Measurements from ENCODE around the gene INF2. TPM values are rescaled to one million over a fixed set of nuclear protein-coding genes. Genes with fewer than 3 reads are reported as not detected.

The INF2 gene
- total RNA-seq, 2 donors from 2014 or later = 44.4 to 44.7 TPM

DNA sequence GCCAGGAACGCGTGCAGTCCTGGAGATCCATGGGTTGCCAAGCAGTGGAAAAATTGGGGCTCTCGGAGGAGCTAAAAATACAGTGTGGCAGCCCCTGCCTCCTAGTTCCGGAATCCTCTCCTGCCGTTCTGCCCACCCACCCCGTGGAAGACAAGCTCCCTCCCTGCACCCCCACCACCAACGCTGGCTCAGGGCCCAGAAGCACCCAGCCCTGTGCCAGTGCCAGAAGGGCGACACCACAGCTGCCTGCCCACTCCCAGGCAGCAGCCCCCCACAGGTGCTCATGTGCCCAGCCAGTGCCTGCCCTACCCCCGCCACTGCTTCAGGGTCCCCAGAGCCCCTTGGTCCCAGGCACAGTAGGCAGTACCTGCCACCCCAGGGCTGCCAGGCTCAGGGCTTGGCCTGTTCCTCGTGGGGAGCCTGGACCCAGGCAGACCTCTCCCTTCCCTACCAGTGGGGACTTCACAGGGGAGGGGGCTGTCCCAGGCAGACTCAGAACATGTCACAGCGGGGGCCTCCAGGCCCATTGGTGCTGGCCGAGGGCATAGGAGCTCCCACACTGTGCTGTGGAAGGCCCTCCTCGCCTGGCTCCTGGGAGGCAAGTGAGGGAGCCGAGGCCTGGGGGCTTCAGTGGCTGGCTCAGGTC, 7.4 kb downstream of the INF2 start:
- ATAC-seq (no peak), DNase-seq (no peak)
- intact Hi-C loops (cut with DNase I) = no loop called here

DNA sequence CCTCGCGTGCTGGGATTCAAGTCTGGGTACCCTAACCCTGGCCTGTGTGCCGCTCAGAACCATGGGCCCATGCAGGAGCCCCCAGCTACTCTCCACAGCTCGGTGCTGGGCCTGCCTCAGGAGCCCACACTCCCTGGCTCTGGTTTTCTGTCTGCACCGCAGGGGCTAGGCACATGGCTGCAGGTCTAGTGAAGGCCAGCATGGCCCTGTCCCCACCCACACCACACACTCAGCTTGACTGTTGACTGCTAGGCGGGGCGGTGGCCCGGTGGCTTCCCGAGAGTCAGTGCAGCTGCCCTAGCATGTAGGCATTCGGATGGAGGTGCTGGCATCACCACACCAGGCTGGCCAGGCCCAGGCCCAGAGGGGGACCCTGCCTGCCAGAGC, 7.9 kb downstream of the INF2 start:
- no peak for ATAC-seq
- intact Hi-C loops (cut with DNase I) = no loop called here
- DNase-seq = no peak

DNA sequence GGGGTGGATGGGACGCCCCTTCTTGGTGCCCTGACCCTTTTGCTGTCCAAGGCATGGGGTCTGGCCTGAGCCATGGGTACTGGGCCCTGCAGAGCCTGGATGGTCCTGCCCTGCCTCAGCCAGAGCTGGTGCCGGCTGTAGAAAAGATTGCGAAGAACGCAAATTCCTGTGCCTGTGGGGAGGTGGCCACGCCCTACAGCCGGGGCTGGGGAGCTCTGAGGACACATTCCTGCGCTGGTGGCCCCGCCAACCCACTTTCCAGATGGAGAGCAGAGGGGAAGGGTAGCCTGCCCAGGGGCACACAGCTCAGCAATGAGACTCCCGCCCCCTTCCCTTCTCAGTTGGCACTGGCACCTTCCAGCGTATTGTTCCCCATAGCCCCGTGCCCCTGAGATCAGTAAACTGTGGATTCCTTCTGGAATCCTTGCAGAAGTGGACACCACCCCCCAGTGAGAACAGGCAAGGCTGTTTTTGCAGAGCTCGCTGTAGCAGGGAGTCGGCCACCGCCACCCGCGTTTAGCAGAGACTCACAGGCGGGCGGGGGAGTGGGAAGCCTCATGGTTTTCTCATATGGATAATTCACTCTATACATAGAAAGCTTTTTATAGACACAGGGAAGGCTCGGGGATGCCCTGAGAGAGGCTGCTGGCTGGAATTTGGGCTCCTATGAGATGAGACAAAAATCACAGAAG, 8.6 kb downstream of the INF2 start:
- intact Hi-C loops (cut with DNase I) = no loop called here
- peak in 1 of 2 donors; percentile 2 for ATAC-seq
- DNase-seq = no peak

DNA sequence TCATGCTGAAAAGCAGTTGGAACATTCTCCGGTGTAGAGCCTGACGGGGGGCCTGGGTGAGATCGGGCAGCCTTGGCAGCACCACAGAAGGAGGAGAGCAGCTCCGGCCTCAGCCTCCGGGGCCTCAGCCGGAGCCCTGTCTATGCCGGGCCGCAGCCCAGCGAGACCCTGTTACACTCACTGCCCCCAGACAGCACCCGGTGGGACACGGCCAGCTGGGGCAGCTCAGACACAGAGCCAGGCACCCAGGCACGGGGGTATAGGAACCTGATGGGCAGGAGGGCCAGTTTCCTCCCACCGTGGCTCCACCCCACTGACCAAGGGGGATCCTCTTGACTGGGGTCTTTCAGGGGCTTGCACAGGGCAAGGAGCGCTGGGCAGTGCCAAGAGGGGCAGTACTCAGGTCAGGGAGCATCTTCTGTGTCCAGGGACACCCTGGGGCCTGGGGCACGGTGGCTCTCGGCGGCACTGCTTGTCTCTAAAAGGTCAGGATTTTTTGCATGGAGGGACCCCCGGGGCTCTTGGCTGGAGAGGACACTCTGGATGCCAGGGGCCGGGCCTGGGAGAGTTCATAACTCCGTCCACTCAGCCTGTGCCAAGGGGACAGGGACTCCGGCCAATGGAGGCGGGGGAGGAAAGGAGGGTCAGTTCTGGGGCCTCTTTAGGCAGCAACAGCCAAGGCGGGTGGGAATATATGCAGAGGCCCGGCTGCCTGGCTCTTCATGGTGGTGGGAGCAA, 9.4 kb downstream of the INF2 start:
- DNase-seq (peak; percentile 84), ATAC-seq (peak; percentile 48 to 59)
- intact Hi-C loops (cut with DNase I) = no loop called here

DNA sequence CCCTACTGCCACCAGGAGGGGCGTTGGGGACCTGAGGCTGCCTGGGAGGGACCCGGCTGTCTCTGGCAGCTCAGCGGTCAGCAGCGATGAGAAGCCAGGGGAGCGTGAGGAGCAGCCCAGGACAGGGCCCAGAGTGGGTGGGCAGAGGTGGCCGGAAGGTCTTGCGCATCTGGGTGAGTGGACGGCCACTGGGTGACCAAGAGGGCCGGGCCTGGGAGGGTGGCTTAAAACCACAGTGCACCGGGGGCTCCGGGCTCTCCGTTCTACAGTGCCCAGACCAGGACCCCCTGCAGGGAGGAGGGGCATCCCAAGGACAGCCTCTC, 10.0 kb downstream of the INF2 start:
- intact Hi-C loops (cut with DNase I) = no loop called here
- no peak for ATAC-seq
- DNase-seq = no peak

DNA sequence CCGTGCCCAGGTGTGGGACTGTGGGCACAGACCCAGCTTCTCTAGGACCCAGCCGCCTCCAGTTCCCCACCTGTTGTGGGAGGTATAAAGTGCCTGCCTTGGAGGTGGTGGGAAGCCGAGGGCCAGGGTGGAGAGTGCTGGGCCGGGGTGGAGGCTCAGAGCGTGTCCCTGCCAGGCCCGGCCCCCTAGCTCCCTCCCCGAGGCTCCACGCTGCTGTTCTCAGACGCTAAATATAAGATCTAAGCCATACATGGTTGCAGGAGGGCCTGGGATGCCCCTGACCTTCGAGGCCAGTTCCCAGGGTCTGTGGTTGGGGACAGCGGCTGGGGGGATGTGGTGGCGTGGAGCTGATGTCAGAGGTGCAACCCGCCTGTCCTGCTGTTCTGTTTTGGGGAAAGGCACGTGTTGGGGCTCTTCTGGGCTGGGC, 10.8 kb downstream of the INF2 start:
- DNase-seq (no peak), ATAC-seq (peak; percentile 4 to 16)
- intact Hi-C loops (cut with DNase I) = loop anchor here in 1 of 2 donors (5.0 kb wide), 1 partner anchor 48 kb away; no protein-coding TSS in a partner anchor

DNA sequence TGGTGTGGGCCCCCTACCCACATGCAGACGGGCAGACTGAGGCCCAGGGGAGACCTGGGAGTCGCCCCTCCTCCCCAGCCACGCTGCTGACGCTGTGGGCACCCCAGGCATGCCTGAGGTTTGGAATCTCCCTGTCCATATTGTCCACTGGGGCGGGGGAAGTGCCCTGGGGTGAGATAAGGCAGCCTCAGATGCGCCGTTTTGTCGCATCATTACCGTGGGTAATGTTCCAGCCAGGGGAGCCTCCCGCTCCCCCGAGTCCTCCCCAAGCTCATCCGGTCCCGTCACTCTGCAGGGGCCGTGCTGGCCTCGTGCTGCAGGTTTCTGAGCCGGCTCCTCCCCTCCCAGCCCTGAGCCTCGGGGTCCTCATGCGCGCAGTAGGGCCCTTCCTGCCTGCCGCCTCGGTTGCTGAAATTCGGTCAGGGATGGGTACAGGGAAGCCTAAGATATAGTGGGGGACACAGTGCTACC, 11.4 kb downstream of the INF2 start:
- no peak for ATAC-seq
- intact Hi-C loops (cut with DNase I) = loop anchor here in 1 of 2 donors (5.0 kb wide), 1 partner anchor 48 kb away; no protein-coding TSS in a partner anchor
- DNase-seq = no peak

DNA sequence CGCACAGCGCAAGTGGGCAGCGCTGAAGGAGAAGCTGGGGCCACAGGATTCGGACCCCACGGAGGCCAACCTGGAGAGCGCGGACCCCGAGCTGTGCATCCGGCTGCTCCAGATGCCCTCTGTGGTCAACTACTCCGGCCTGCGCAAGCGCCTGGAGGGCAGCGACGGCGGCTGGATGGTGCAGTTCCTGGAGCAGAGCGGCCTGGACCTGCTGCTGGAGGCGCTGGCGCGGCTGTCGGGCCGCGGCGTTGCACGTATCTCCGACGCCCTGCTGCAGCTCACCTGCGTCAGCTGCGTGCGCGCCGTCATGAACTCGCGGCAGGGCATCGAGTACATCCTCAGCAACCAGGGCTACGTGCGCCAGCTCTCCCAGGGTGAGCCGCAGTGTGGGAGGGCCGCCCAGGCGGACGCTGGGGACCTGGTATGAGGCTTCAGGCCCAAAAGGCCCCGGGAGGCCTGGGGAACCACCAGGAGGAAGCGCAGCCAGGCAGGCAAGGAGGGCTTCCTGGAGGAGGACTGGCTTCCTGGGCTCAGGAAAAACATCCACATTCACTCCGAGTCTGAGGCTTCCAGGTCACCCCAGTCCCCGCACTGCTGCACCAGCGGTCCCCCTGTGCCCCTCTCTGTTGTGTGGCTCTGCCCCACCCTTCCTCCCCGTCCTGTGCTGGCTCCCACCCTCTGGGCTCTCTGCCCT, 12.1 kb downstream of the INF2 start:
- intact Hi-C loops (cut with DNase I) = loop anchor here in 1 of 2 donors (5.0 kb wide), 1 partner anchor 49 kb away; no protein-coding TSS in a partner anchor
- no peak for ATAC-seq
- no peak for DNase-seq

DNA sequence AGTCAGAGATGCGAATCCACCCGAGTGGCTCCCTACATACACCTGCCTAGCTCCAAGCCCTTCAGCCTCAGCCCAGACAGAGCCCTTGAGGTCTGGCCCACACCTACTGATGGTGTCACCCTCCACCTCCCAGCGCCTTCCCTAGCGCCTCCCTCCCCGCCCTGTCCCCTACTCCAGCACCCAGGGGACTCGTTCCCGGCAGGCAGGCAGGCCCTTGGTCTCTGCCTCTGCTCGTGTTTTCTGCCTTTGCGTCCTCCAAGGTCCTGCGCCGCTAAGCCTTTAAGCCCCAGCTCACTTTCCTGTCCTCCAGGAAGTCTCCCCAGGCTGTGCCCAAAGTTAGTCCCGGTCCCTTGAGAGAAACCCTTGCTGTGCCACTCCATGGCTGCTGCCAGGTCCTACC, 12.7 kb downstream of the INF2 start:
- intact Hi-C loops (cut with DNase I) = loop anchor here in 1 of 2 donors (5.0 kb wide), 1 partner anchor 50 kb away; no protein-coding TSS in a partner anchor
- no peak for DNase-seq
- no peak for ATAC-seq

DNA sequence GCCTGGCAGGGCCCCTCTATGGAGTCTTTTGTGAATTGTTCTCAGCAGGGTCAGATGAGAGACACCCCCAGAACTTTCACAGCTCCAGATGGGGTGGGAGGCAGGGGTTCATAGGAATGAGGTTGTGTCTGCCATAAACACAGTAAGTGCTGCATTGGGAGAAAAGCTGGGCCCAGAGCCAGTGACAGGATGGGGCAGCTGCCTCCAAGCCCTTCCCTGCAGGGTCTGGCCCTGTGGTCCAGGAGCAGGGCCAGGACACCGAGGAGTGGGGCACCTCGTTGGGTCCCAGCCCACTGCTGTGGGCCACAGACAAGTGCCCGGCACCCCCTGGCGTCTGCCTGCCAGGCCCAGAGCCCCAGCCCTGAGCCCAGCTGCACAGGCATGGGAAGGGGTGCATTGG, 13.3 kb downstream of the INF2 start:
- intact Hi-C loops (cut with DNase I) = loop anchor here in 1 of 2 donors (5.0 kb wide), 1 partner anchor 50 kb away; no protein-coding TSS in a partner anchor
- no peak for ATAC-seq
- no peak for DNase-seq

DNA sequence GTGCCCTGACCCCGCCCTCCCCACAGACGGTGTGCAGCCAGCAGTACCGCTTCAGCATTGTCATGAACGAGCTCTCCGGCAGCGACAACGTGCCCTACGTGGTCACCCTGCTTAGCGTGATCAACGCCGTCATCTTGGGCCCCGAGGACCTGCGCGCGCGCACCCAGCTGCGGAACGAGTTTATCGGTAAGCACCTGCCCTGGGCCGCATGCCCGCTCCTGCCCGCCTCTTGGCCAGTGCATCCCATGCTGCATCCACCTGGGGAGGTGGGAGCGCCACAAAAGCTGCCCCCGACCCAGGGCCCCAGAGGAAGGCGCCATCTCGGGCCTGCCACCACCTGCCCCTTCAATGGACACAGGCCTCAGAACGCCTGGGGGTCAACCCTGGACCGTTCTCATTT, 13.9 kb downstream of the INF2 start:
- DNase-seq (no peak), ATAC-seq (no peak)
- intact Hi-C loops (cut with DNase I) = loop anchor here in 1 of 2 donors (5.0 kb wide), 1 partner anchor 51 kb away; no protein-coding TSS in a partner anchor

DNA sequence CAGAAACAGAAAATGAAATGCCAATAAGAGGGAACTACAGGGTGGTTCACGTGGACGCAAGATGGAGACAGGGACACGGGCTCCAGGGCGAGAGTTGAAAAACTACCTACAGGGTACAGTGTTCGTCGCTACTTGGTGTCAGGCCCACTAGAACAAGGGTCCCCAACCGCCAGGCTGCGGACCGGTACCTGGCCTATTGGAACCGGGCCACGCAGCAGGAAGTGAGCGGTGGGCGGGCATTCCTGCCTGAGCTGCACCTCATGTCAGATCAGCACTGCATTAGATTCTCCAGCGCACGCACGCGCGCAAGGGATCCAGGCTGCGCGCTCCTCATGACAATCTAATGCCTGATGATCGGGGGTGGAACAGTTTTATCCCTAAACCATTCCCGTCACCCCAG, 14.8 kb downstream of the INF2 start:
- no peak for DNase-seq
- intact Hi-C loops (cut with DNase I) = loop anchor here in 1 of 2 donors (5.0 kb wide), 1 partner anchor 52 kb away; no protein-coding TSS in a partner anchor
- no peak for ATAC-seq

DNA sequence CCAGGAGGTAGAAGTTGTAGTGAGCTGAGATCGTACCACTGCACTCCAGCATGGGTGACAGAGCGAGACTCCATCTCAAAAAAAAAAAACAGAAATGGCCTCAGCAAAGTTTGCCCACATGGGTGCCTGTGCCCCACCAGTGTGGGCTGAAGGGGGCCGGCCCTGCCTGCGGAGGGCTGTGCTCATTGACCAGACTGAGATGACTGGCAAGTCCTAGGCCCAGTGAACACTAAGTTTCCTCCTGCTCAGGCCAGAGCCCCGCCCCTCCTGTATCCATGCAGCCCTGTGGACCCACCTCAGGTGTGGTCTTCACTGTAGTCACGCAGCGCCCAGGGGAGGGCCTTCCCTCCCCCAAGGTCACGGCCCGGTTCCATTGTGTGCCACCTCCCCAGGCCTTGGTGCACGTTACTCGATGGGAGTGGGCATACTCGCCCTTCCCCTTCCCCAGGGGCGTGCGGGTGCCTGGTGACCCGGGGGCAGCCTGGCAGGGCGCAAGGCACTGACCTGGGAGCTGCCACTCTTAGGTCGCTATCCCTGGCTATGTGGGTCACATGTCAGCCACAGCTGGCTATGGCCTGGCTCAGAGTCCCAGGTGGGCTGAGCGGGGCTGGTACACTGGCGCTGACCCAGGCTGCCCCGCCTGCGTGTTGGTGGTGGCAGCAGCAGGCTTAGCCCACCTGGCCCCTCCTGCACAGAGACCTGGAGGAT, 16.1 kb downstream of the INF2 start:
- no peak for DNase-seq
- no peak for ATAC-seq
- intact Hi-C loops (cut with DNase I) = loop anchor here (5.0 kb wide), 2 partner anchors 38 to 53 kb away; no protein-coding TSS in a partner anchor

DNA sequence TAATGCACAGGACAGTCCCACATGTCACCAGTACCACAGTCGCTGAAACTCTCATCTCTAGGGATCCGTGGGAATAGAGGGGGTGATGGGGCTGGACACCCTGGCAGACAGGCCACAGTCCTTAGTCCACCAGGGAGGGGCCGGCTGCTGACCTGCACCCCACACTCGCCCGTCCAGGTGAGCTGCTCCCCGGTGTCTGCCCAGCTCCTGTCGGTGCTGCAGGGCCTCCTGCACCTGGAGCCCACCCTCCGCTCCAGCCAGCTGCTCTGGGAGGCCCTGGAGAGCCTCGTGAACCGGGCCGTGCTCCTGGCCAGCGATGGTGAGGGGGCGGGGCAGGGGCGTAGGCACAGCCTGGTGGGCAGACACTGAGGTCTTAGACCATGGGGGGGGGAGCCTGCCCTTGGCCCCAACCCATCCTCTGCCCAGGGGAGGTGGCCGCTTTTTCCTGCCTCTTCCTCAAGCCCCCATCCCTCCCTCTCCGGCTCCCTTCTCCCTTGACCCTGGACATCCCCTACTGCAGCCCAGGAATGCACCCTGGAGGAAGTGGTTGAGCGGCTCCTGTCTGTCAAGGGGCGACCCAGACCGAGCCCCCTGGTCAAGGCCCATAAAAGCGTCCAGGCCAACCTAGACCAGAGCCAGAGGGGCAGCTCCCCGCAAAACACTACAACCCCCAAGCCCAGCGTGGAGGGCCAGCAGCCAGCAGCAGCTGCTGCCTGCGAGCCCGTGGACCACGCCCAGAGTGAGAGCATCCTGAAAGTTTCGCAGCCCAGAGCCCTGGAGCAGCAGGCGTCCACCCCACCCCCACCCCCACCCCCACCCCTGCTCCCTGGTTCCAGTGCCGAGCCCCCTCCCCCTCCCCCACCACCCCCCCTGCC, 17.6 kb downstream of the INF2 start:
- ATAC-seq (no peak), DNase-seq (no peak)
- intact Hi-C loops (cut with DNase I) = loop anchor here (5.0 kb wide), 2 partner anchors 40 to 55 kb away; no protein-coding TSS in a partner anchor

DNA sequence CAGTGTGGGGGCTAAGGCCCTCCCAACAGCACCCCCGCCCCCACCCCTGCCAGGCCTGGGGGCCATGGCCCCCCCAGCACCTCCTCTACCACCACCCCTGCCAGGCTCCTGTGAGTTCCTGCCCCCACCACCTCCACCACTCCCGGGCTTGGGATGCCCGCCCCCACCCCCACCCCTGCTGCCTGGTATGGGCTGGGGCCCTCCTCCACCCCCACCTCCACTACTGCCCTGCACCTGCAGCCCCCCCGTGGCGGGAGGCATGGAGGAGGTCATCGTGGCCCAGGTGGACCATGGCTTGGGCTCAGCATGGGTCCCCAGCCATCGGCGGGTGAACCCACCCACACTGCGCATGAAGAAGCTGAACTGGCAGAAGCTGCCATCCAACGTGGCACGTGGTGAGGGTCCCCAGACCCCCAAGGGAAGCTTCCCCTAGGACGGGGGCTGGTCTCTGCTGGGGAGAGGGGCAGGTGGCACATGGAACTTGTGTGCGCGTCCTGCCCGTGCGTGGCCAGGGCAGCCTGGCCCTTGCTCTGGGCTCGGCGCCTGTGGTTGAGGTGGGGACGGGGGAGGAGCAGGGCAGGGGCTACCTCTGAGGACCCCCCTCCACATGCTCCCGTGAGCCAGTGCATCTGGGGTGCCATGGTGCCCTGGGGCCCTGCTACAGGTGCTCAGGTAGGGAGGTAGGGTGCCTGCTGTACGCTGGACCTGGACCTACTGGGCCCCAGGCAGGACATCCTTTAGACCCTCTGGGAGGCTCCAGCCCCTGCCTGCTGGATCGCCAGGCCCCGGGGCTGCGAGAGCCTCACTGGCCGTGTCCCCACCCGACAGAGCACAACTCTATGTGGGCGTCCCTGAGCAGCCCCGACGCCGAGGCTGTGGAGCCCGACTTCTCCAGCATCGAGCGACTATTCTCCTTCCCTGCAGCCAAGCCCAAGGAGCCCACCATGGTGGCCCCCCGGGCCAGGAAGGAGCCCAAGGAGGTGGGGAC, 18.5 kb downstream of the INF2 start:
- intact Hi-C loops (cut with DNase I) = loop anchor here (5.0 kb wide), 2 partner anchors 41 to 56 kb away; no protein-coding TSS in a partner anchor
- DNase-seq = no peak
- peak in 1 of 2 donors; percentile 2 for ATAC-seq

DNA sequence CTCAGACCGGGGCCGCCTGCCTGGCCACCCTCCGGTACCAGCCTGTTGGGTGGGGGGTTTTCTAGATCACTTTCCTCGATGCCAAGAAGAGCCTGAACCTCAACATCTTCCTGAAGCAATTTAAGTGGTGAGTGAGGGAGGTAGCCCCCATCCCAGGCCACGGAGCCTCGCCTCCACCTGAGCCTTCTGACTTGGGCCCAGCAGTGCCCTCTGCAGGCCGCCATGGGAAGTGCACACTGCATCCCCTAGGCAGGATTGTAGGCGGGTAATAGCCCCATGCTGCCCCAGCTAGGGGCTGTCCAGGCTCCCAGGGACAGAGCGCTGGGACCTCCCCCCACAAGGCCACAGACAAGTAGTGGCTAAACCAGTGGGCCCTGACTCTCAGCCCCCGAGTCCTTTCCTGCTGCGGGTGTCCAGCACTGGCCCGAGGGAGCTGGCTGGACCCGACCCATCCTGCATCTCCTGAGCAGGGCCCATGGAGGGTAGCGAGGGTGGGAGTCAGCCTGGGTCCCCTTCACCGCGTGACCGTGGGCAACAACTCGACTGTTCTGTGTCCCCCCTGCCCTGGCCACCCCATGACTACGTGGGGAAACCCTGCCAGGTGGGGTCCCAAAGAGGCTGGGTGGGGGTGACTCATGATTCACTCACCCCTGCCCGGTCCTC, 19.3 kb downstream of the INF2 start:
- DNase-seq (peak; percentile 73), ATAC-seq (peak; percentile 69 to 75)
- intact Hi-C loops (cut with DNase I) = loop anchor here (5.0 kb wide), 2 partner anchors 41 to 56 kb away; no protein-coding TSS in a partner anchor
